Natural killer cell (primary cell): ENCODE results near the gene FIGNL1. TPM values are rescaled to one million over a fixed set of nuclear protein-coding genes. Genes with fewer than 3 reads are reported as not detected.
"Not testable (repeated sequence)": the region's sequence is repeated elsewhere in the genome, so short reads cannot be mapped to it uniquely, and the experiment has no call there.

ENCODE experiments used
- ATAC-seq, 3 donors: fragments of 150-1000 bp in 2 of 3; fragments of 200-7000 bp in 1 of 3; cut with Tn5 transposase; 1 replicate in 1 of 3; 2 replicates in 2 of 3; pipeline ENCODE4 v1.10.0; 2021; ENCODE audit warnings: mild to moderate bottlenecking in 2 of 3, moderate library complexity in 2 of 3
- DNase-seq, 2 donors: peaks; one replicate each; pipeline versions ENCODE4 v3.0.0 to v3.0.0-alpha.2; 2013 to 2021; ENCODE audit warnings: mixed read lengths in 1 of 2
- H3K27ac ChIP-seq: one replicate; pipeline ENCODE4 v1.5.1; 2013; ENCODE audit warnings: mild to moderate bottlenecking, low read length
- H3K27me3 ChIP-seq: one replicate; pipeline ENCODE4 v1.6.1; 2013; ENCODE audit warnings: low read length; ENCODE audit not compliant: control insufficient read depth, insufficient read depth
- H3K36me3 ChIP-seq: one replicate; pipeline ENCODE4 v1.6.1; 2013; ENCODE audit warnings: low read length; ENCODE audit not compliant: control insufficient read depth, insufficient read depth
- H3K4me1 ChIP-seq: one replicate; pipeline ENCODE4 v1.6.1; 2013; ENCODE audit warnings: low read length; ENCODE audit not compliant: control insufficient read depth, insufficient read depth
- H3K4me3 ChIP-seq: one replicate; pipeline ENCODE4 v1.5.1; 2013; ENCODE audit warnings: low read length
- H3K9me3 ChIP-seq: one replicate; pipeline ENCODE4 v1.6.1; 2013; ENCODE audit warnings: low read length; ENCODE audit not compliant: control insufficient read depth, insufficient read depth
- H3K27ac Mint-ChIP-seq, 2 donors: one replicate each; pipeline ENCODE4 v1.8.0; 2022; ENCODE audit warnings: mild to moderate bottlenecking in 2 of 2, mixed read lengths in 2 of 2, moderate library complexity in 1 of 2
- H3K27me3 Mint-ChIP-seq, 2 donors: one replicate each; pipeline ENCODE4 v1.8.0; 2022; ENCODE audit warnings: low read depth in 2 of 2, mixed read lengths in 2 of 2
- H3K36me3 Mint-ChIP-seq: one replicate; pipeline ENCODE4 v1.8.0; 2022; ENCODE audit warnings: mixed read lengths
- H3K4me1 Mint-ChIP-seq, 2 donors: one replicate each; pipeline ENCODE4 v1.8.0; 2022; ENCODE audit warnings: mixed read lengths in 2 of 2
- H3K4me3 Mint-ChIP-seq: one replicate; pipeline ENCODE4 v1.8.0; 2022; ENCODE audit warnings: mild to moderate bottlenecking, moderate library complexity, mixed read lengths
- H3K9me3 Mint-ChIP-seq, 2 donors: one replicate each; pipeline ENCODE4 v1.8.0; 2022; ENCODE audit warnings: mixed read lengths in 2 of 2
- WGBS: methylation state at CpG from one replicate; pipeline ENCODE4 v1.1.7; 2013; ENCODE audit warnings: missing lambda C conversion rate; ENCODE audit not compliant: insufficient coverage; 5-methylcytosine and 5-hydroxymethylcytosine counted together
- intact Hi-C: fragments of 100-400 bp; cut with micrococcal nuclease; formaldehyde crosslinking; loops from one replicate; pipeline ENCODE4 v1.14.2; 2022
- total RNA-seq, 4 donors: library from RNA; stranded (reverse); fragments of 120-200 nt in 1 of 4; gene quantifications; one replicate each; pipeline versions ENCODE4 v1.2.3 to v1.2.4, GENCODE V29; 2013 to 2022
- TF ChIP-seq, protein P1 (sequence below): fragments of 200-600 bp; IDR thresholded peaks from one replicate; pipeline ENCODE4 v1.8.0; 2022; ENCODE audit warnings: antibody characterized with exemption

Gene FIGNL1
- total RNA-seq, 3 donors from 2014 or later (not counting 1 experiment from before 2014, with no cell fraction given), result 5.5 to 12.6 (median 7.6) TPM

DNA sequence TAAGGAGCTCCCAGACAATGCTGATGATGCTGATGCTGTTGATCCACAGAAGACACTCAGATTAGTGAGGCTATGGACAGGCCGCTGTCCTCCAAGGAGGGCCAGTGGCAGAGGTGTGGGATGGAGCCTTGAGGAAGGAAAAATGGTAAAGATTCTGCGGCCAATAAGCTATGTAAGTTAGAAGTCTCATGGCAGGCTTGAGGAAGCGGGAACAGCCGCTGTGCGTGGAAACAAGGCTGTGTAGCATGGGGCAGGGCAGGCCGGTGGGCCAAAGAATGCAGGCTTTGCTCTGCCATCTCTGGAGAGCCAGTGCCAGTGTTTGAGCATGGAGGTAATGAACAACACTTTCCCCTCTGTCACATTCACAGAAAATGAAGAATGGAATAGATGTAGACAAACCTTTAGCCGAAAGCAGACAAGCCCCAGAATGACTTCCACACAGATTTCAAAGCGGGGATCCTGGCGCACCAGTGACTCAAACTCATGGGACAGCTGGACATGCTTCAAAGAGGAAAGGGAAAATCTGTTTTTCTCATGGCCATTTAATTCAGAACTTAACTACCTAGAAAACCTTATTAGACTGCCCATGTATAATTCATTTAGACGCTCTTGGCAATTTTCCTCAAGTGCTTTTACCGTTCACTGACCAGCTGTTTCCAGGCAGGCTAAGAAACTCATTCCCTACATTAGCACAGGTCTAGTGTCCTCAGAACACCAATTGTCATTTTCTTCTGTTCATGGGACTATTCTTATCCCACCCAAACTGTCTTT is 16.9 kb upstream of the FIGNL1 start:
- H3K4me1 Mint-ChIP-seq, result peaks cover 0 to 11% of the 10 kb centered on the region in 2 donors
- H3K27me3 Mint-ChIP-seq, result peaks cover 3 to 12% of the 10 kb centered on the region in 2 donors
- intact Hi-C loops, result no loop called here
- Histone ChIP-seq H3K36me3 (no peaks in the 10 kb centered on the region), H3K27ac (no peak overlapping the region), H3K9me3 (no peaks in the 10 kb centered on the region), H3K27me3 (no peaks in the 10 kb centered on the region), H3K4me1 (peaks cover 9% of the 10 kb centered on the region), H3K4me3 (no peak overlapping the region)
- no peak overlapping the region for H3K27ac Mint-ChIP-seq
- H3K36me3 Mint-ChIP-seq, result no peaks in the 10 kb centered on the region
- WGBS, result 95% methylated on average over 11 of the region's 11 CpGs
- peak overlapping the region; percentile 62 for H3K4me3 Mint-ChIP-seq
- no peak for DNase-seq
- no peak for ATAC-seq
- TF ChIP-seq, protein P1, sequence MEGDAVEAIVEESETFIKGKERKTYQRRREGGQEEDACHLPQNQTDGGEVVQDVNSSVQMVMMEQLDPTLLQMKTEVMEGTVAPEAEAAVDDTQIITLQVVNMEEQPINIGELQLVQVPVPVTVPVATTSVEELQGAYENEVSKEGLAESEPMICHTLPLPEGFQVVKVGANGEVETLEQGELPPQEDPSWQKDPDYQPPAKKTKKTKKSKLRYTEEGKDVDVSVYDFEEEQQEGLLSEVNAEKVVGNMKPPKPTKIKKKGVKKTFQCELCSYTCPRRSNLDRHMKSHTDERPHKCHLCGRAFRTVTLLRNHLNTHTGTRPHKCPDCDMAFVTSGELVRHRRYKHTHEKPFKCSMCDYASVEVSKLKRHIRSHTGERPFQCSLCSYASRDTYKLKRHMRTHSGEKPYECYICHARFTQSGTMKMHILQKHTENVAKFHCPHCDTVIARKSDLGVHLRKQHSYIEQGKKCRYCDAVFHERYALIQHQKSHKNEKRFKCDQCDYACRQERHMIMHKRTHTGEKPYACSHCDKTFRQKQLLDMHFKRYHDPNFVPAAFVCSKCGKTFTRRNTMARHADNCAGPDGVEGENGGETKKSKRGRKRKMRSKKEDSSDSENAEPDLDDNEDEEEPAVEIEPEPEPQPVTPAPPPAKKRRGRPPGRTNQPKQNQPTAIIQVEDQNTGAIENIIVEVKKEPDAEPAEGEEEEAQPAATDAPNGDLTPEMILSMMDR, result no peak
- no peaks in the 10 kb centered on the region for H3K9me3 Mint-ChIP-seq

DNA sequence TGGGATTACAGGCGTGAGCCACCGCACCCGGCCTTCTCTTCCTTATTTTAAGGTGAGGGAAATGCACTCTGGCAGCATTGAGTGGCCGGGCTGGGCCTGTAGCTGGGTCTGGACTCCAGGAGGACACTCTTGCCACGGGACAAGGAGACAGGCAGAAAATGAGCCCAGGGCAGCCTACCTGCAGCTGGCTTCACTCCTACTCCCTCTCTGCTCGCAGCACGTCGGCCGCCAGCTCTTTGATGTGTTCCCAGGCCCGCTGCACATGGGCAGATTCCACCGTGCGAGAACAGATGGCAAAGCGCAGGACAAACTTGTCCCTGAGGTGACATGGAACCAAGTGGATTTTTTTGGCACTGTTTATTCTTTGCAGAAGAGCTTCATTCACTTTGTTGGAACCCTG is 12.9 kb upstream of the FIGNL1 start:
- intact Hi-C loops, result no loop called here
- no peak overlapping the region for H3K4me3 ChIP-seq
- H3K27ac ChIP-seq, result no peak overlapping the region
- peaks cover 0 to 7% of the 10 kb centered on the region in 2 donors for H3K4me1 Mint-ChIP-seq
- TF ChIP-seq, protein P1, result no peak
- no peak for DNase-seq
- H3K9me3 Mint-ChIP-seq, result no peaks in the 10 kb centered on the region
- no peak overlapping the region for H3K27ac Mint-ChIP-seq
- H3K4me3 Mint-ChIP-seq, result no peak overlapping the region
- no peaks in the 10 kb centered on the region for H3K27me3 ChIP-seq
- H3K4me1 ChIP-seq, result peaks cover 5% of the 10 kb centered on the region
- ATAC-seq, result no peak
- no peaks in the 10 kb centered on the region for H3K36me3 ChIP-seq
- 87% methylated on average over 13 of the region's 13 CpGs for WGBS
- peaks cover 0 to 8% of the 10 kb centered on the region in 2 donors for H3K27me3 Mint-ChIP-seq
- no peaks in the 10 kb centered on the region for H3K9me3 ChIP-seq
- no peaks in the 10 kb centered on the region for H3K36me3 Mint-ChIP-seq

DNA sequence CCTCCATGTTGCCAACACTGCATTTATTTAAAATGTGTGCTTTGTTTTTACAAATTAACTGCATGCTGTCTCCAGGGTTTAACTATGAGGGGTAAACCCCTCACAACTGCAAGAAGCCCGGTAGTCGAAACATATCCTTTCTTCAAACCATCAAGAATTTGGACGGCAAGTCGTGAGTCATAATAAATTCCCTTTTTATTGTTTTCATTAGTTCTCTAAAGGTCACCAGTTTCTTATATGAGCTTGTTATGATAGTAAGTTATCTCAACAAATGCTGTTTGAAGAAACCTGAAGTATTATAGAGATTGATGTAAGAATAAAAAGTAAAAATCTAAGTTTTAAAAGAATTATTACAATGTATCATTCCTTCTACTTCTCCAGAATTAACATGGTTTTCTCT is 12.2 kb upstream of the FIGNL1 start:
- intact Hi-C loops, result no loop called here
- Histone ChIP-seq H3K4me1 (no peaks in the 10 kb centered on the region), H3K27ac (no peak overlapping the region), H3K4me3 (no peak overlapping the region), H3K27me3 (no peaks in the 10 kb centered on the region), H3K9me3 (no peaks in the 10 kb centered on the region), H3K36me3 (no peaks in the 10 kb centered on the region)
- Mint-ChIP-seq H3K27ac (no peak overlapping the region), H3K27me3 (peaks cover 0 to 7% of the 10 kb centered on the region in 2 donors), H3K4me1 (peaks cover 0 to under 1% of the 10 kb centered on the region in 2 donors), H3K4me3 (no peak overlapping the region), H3K9me3 (no peaks in the 10 kb centered on the region), H3K36me3 (no peaks in the 10 kb centered on the region)
- TF ChIP-seq, protein P1, result no peak
- DNase-seq (no peak), ATAC-seq (no peak)
- WGBS, result 56% methylated on average over 2 of the region's 4 CpGs

DNA sequence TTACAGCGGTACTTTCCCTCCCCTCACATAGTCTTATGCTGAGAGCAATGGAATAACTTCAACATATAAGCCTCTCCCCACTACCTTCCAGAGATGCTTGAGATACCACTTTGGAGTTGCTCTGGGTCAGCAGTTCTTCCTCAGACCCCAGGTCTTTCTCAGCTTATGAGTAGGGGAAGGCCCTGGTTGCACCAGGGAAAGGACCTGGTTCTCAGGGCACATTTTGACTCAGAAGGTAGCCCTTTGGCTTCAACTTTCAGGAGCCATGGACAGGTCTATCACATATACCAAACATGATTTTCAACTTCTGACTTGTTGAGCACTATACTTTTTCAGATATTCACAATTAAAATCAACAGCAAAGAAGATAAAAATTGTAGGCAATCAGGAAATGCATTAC is 11.5 kb upstream of the FIGNL1 start:
- DNase-seq (no peak), ATAC-seq (no peak)
- intact Hi-C loops, result no loop called here
- no peaks in the 10 kb centered on the region for H3K36me3 Mint-ChIP-seq
- no peak overlapping the region for H3K27ac ChIP-seq
- H3K9me3 ChIP-seq, result no peaks in the 10 kb centered on the region
- H3K9me3 Mint-ChIP-seq, result no peaks in the 10 kb centered on the region
- WGBS, result 100% methylated on average over 1 of the region's 1 CpG
- no peak overlapping the region for H3K4me3 ChIP-seq
- H3K4me1 ChIP-seq, result no peaks in the 10 kb centered on the region
- no peak overlapping the region for H3K4me3 Mint-ChIP-seq
- no peaks in the 10 kb centered on the region for H3K4me1 Mint-ChIP-seq
- TF ChIP-seq, protein P1, result no peak
- no peak overlapping the region for H3K27ac Mint-ChIP-seq
- H3K27me3 ChIP-seq, result no peaks in the 10 kb centered on the region
- H3K36me3 ChIP-seq, result no peaks in the 10 kb centered on the region
- peaks cover 0 to 6% of the 10 kb centered on the region in 2 donors for H3K27me3 Mint-ChIP-seq

DNA sequence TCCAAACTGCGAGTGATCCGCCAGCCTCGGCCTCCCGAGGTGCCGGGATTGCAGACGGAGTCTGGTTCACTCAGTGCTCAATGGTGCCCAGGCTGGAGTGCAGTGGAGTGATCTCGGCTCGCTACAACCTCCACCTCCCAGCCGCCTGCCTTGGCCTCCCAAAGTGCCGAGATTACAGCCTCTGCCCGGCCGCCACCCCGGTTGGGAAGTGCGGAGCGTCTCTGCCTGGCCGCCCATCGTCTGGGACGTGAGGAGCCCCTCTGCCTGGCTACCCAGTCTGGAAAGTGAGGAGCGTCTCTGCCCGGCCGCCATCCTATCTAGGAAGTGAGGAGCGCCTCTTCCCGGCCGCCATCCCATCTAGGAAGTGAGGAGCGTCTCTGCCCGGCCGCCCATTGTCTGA is 9.0 kb upstream of the FIGNL1 start:
- DNase-seq, H3K4me1 Mint-ChIP-seq, H3K9me3 Mint-ChIP-seq, H3K4me3 Mint-ChIP-seq, H3K4me1 ChIP-seq, H3K9me3 ChIP-seq, H3K36me3 Mint-ChIP-seq, intact Hi-C loops, H3K4me3 ChIP-seq, ATAC-seq, H3K36me3 ChIP-seq, H3K27ac Mint-ChIP-seq, H3K27ac ChIP-seq, H3K27me3 ChIP-seq: not testable (repeated sequence)
- H3K27me3 Mint-ChIP-seq, result peaks cover 7 to 22% of the 10 kb centered on the region in 2 donors
- WGBS, result 91% methylated on average over 21 of the region's 27 CpGs
